ENCODE measurements around the gene FBXO2.
"Not testable (repeated sequence)": the region's sequence is repeated elsewhere in the genome, so short reads cannot be mapped to it uniquely, and the experiment has no call there.

Gene FBXO2

DNA sequence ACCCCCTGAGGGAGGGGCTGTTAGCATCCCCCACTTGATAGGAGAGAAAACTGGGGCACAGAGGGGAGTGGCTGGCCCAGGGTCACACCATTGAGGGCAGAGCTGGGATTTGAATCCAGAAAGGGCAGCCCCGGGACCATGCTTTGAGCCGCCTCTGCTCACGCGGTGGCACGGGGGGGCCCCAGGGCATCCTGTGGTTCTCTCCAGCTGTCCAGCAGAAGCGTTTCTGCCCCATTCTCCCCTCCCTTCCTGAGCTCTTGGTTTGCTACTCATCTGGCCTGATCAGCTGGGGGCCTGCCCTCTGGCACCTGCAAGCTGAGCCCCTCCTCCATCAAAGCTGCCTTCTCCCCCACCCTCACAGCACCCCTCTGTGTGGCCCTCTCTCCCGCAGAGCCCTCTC, 37.5 kb downstream of the FBXO2 start:
- Histone ChIP-seq H3K27ac (no peak overlapping the region), H3K9ac (no peak overlapping the region), H3K4me2 (ENCODE audit: low read length) (no peak overlapping the region), H3K9me3 (ENCODE audit: control insufficient read depth, low read length) (no peaks in the 10 kb centered on the region), H3K27me3 (ENCODE audit: control insufficient read depth, insufficient read depth, low read length) (no peaks in the 10 kb centered on the region), H3K36me3 (ENCODE audit: control insufficient read depth, insufficient read depth, low read length) (no peaks in the 10 kb centered on the region), H2AFZ (no peak overlapping the region), H3K4me3 (ENCODE audit: low read depth, low read length) (no peak overlapping the region), H3K4me1 (no peaks in the 10 kb centered on the region), H3K79me2 (no peaks in the 10 kb centered on the region)
- TF ChIP-seq, protein P1, sequence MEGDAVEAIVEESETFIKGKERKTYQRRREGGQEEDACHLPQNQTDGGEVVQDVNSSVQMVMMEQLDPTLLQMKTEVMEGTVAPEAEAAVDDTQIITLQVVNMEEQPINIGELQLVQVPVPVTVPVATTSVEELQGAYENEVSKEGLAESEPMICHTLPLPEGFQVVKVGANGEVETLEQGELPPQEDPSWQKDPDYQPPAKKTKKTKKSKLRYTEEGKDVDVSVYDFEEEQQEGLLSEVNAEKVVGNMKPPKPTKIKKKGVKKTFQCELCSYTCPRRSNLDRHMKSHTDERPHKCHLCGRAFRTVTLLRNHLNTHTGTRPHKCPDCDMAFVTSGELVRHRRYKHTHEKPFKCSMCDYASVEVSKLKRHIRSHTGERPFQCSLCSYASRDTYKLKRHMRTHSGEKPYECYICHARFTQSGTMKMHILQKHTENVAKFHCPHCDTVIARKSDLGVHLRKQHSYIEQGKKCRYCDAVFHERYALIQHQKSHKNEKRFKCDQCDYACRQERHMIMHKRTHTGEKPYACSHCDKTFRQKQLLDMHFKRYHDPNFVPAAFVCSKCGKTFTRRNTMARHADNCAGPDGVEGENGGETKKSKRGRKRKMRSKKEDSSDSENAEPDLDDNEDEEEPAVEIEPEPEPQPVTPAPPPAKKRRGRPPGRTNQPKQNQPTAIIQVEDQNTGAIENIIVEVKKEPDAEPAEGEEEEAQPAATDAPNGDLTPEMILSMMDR (IDR thresholded peaks at IDR 0.05), result no peak

GRCh38 chr1:11615090-11615489, 39.1 kb downstream of the FBXO2 start:
- H3K4me2 ChIP-seq (ENCODE audit: low read length), result no peak overlapping the region

GRCh38 chr1:11613347-11613746, 40.9 kb downstream of the FBXO2 start:
- H3K9me3 ChIP-seq (ENCODE audit: control insufficient read depth, low read length), result no peaks in the 10 kb centered on the region
- no peaks in the 10 kb centered on the region for H3K36me3 ChIP-seq (ENCODE audit: control insufficient read depth, insufficient read depth, low read length)
- H3K9ac ChIP-seq, result no peak overlapping the region
- H3K79me2 ChIP-seq, result no peaks in the 10 kb centered on the region
- no peak overlapping the region for H3K4me3 ChIP-seq (ENCODE audit: low read depth, low read length)
- no peak overlapping the region for H2AFZ ChIP-seq
- TF ChIP-seq, protein P1 (IDR thresholded peaks at IDR 0.05), result no peak
- H3K27me3 ChIP-seq (ENCODE audit: control insufficient read depth, insufficient read depth, low read length), result no peaks in the 10 kb centered on the region
- H3K4me2 ChIP-seq (ENCODE audit: low read length), result no peak overlapping the region
- H3K27ac ChIP-seq, result no peak overlapping the region
- no peaks in the 10 kb centered on the region for H3K4me1 ChIP-seq

More at GRCh38 chr1:11615090-11615489, 39.1 kb downstream of the FBXO2 start:
- Histone ChIP-seq H3K4me3 (ENCODE audit: low read depth, low read length) (no peak overlapping the region), H3K27me3 (ENCODE audit: control insufficient read depth, insufficient read depth, low read length) (no peaks in the 10 kb centered on the region), H3K36me3 (ENCODE audit: control insufficient read depth, insufficient read depth, low read length) (no peaks in the 10 kb centered on the region), H3K79me2 (no peaks in the 10 kb centered on the region), H3K4me1 (no peaks in the 10 kb centered on the region), H3K9me3 (ENCODE audit: control insufficient read depth, low read length) (no peaks in the 10 kb centered on the region), H2AFZ (no peak overlapping the region), H3K9ac (no peak overlapping the region), H3K27ac (no peak overlapping the region)
- TF ChIP-seq, protein P1 (IDR thresholded peaks at IDR 0.05), result no peak

GRCh38 chr1:11611638-11612327, 42.4 kb downstream of the FBXO2 start:
- Histone ChIP-seq H3K27me3 (ENCODE audit: control insufficient read depth, insufficient read depth, low read length) (no peaks in the 10 kb centered on the region), H3K9ac (no peak overlapping the region), H3K4me1 (no peaks in the 10 kb centered on the region), H3K4me2 (ENCODE audit: low read length) (no peak overlapping the region), H3K9me3 (ENCODE audit: control insufficient read depth, low read length) (no peaks in the 10 kb centered on the region), H3K4me3 (ENCODE audit: low read depth, low read length) (no peak overlapping the region), H3K36me3 (ENCODE audit: control insufficient read depth, insufficient read depth, low read length) (no peaks in the 10 kb centered on the region), H3K79me2 (no peaks in the 10 kb centered on the region), H3K27ac (no peak overlapping the region), H2AFZ (no peak overlapping the region)
- TF ChIP-seq, protein P1 (IDR thresholded peaks at IDR 0.05), result no peak

- no peaks in the 10 kb centered on the region for H3K79me2 ChIP-seq
- H3K4me3 ChIP-seq (ENCODE audit: low read depth, low read length), result no peak overlapping the region
- no peak overlapping the region for H3K27ac ChIP-seq
- no peak overlapping the region for H3K4me2 ChIP-seq (ENCODE audit: low read length)
- no peaks in the 10 kb centered on the region for H3K9me3 ChIP-seq (ENCODE audit: control insufficient read depth, low read length)
- H3K36me3 ChIP-seq (ENCODE audit: control insufficient read depth, insufficient read depth, low read length), result no peaks in the 10 kb centered on the region
- H3K4me1 ChIP-seq, result no peaks in the 10 kb centered on the region
- no peaks in the 10 kb centered on the region for H3K27me3 ChIP-seq (ENCODE audit: control insufficient read depth, insufficient read depth, low read length)
- H3K9ac ChIP-seq, result no peak overlapping the region
- H2AFZ ChIP-seq, result no peak overlapping the region
- TF ChIP-seq, protein P1 (IDR thresholded peaks at IDR 0.05), result no peak
These were observed 43.5 kb downstream of the FBXO2 start for GRCh38 chr1:11610629-11611180.

DNA sequence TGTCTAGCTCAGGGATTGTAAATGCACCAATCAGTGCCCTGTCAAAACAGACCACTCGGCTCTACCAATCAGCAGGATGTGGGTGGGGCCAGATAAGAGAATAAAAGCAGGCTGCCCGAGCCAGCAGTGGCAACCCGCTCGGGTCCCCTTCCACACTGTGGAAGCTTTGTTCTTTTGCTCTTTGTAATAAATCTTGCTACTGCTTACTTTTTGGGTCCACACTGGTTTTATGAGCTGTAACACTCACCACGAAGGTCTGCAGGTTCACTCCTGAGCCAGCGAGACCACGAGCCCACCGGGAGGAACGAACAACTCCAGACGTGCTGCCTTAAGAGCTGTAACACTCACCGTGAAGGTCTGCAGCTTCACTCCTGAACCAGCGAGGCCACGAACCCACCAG, 44.9 kb downstream of the FBXO2 start:
- not testable (repeated sequence) for H3K4me2 ChIP-seq (ENCODE audit: low read length); H3K4me3 ChIP-seq (ENCODE audit: low read depth, low read length); H3K36me3 ChIP-seq (ENCODE audit: control insufficient read depth, insufficient read depth, low read length); H2AFZ ChIP-seq; H3K79me2 ChIP-seq; H3K4me1 ChIP-seq; H3K27me3 ChIP-seq (ENCODE audit: control insufficient read depth, insufficient read depth, low read length); H3K9me3 ChIP-seq (ENCODE audit: control insufficient read depth, low read length); H3K9ac ChIP-seq; H3K27ac ChIP-seq

DNA sequence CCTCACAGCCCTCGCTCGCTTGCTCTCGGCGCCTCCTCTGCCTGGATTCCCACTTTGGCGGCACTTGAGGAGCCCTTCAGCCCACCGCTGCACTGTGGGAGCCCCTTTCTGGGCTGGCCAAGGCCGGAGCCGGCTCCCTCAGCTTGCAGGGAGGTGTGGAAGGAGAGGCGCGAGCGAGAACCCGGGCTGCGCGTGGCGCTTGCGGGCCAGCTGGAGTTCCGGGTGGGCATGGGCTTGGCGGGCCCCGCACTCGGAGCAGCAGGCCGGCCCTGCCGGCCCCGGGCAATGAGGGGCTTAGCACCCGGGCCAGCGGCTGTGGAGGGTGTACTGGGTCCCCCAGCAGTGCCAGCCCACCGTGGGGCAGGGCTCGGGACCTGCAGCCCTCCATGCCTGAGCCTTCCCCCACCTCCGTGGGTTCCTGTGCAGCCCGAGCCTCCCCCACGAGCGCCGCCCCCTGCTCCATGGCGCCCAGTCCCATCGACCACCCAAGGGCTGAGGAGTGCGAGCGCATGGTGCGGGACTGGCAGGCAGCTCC, 45.6 kb downstream of the FBXO2 start:
- not testable (repeated sequence) for H3K27ac ChIP-seq; H3K4me2 ChIP-seq (ENCODE audit: low read length); H3K9me3 ChIP-seq (ENCODE audit: control insufficient read depth, low read length); H3K4me1 ChIP-seq; H3K4me3 ChIP-seq (ENCODE audit: low read depth, low read length); H3K9ac ChIP-seq; H2AFZ ChIP-seq; H3K79me2 ChIP-seq; H3K27me3 ChIP-seq (ENCODE audit: control insufficient read depth, insufficient read depth, low read length); H3K36me3 ChIP-seq (ENCODE audit: control insufficient read depth, insufficient read depth, low read length)

All from parathyroid adenoma (tissue), 2 donors.